Breast epithelium (tissue), 4 donors: Measurements from ENCODE around the gene PPP2R5D. TPM values are rescaled to one million over a fixed set of nuclear protein-coding genes. Genes with fewer than 3 reads are reported as not detected.

ENCODE experiments used
- DNase-seq, 2 donors: peaks; one replicate each; pipeline ENCODE4 v3.0.0-alpha.2; 2019; ENCODE audit warnings: low spot score in 2 of 2
- H3K27ac ChIP-seq, 2 donors: fragments of 200-600 bp; sonication (generic) in 1 of 2; one replicate each; pipeline ENCODE4 v1.5.1; 2016 to 2019; ENCODE audit warnings: mild to moderate bottlenecking in 1 of 2
- H3K27me3 ChIP-seq, 2 donors: fragments of 200-600 bp; sonication (generic) in 1 of 2; one replicate each; pipeline versions ENCODE4 v1.5.1 to v1.6.0; 2017 to 2019; ENCODE audit warnings: control low read depth in 1 of 2, mild to moderate bottlenecking in 1 of 2
- H3K36me3 ChIP-seq: fragments of 200-600 bp; one replicate; pipeline ENCODE4 v1.5.1; 2019
- H3K4me1 ChIP-seq, 2 donors: fragments of 200-600 bp; sonication (generic); one replicate each; pipeline ENCODE4 v1.5.1; 2016 to 2019; ENCODE audit warnings: control low read depth in 1 of 2
- H3K4me3 ChIP-seq, 3 donors: fragments of 200-600 bp; sonication (generic); 1 replicate in 2 of 3; 2 replicates in 1 of 3; pipeline ENCODE4 v1.5.1; 2016 to 2019; ENCODE audit warnings: mild to moderate bottlenecking in 3 of 3, moderate library complexity in 2 of 3
- H3K9me3 ChIP-seq, 2 donors: fragments of 200-600 bp; sonication (generic) in 1 of 2; one replicate each; pipeline ENCODE4 v1.5.1; 2016 to 2019; ENCODE audit warnings: control low read depth in 1 of 2
- POLR2A ChIP-seq: fragments of 450-650 bp; IDR thresholded peaks from one replicate; pipeline ENCODE4 v1.6.1; 2016; ENCODE audit warnings: antibody characterized with exemption, mild to moderate bottlenecking, moderate library complexity
- POLR2AphosphoS5 ChIP-seq, 3 donors: sonication (generic); formaldehyde crosslinking; IDR thresholded peaks; one replicate each; pipeline ENCODE4 v1.6.1; 2017; ENCODE audit warnings: antibody characterized with exemption in 3 of 3
- intact Hi-C: fragments of 100-400 bp; cut with DNase I; formaldehyde crosslinking; loops from one replicate; pipeline ENCODE4 v1.15.1; 2023; ENCODE audit warnings: low total_unique reads
- total RNA-seq, 3 donors: library from RNA; depleted of rRNA; stranded (reverse); fragments of >200 nt; gene quantifications; one replicate each; pipeline ENCODE4 v1.1.0, GENCODE V29; 2016
- TF ChIP-seq, protein P1 (sequence below), 3 donors: fragments of 450-650 bp; IDR thresholded peaks; one replicate each; pipeline ENCODE4 v1.5.1; 2016 to 2017; ENCODE audit warnings: antibody characterized with exemption in 3 of 3, mild to moderate bottlenecking in 3 of 3, moderate library complexity in 3 of 3

Gene PPP2R5D
- total RNA-seq, 3 donors from 2014 or later = 25.2 to 35.6 (median 34.7) TPM

DNA sequence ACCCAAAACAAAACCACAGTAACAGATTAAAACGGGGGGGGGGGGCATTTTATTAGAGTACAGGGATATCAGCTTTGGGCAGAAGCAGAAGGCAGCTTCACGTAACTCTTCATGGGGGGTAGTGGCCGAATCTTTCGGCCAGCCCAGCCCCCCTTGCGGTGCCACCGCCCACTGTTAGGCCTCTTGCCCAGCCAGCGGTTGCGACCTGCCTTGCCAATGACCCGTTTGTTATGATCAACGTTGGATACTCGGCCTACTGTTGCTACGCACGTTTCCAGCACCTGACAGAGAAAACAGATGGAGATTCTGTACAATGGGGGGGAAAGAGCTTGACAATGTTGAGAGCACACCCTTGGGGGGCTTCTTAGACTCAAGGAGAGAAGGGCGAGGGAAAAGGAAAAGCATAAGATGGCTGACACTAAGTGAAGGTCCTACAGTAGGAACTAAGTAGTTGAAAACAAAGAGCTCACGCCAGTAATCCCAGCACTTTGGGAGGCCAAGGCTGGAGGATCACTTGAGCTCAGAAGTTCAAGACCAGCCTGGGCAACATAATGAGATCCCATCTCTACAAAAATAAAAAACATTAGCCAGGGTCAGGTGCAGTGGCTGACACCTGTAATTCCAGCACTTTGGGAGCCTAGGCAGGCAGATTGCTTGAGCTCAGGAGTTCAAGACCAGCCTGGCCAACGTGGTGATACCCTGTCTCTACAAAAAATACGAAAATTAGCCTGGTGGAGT, 70.0 kb downstream of the PPP2R5D start:
- peaks cover 0 to 19% of the 10 kb centered on the region in 2 donors for H3K4me1 ChIP-seq
- no peaks in the 10 kb centered on the region for H3K36me3 ChIP-seq
- peak overlapping the region; percentile 60 to 88 (median 74) for H3K4me3 ChIP-seq
- peak in 1 of 2 donors; percentile 53 for DNase-seq
- peak overlapping the region; percentile 82 to 96 for H3K27ac ChIP-seq
- TF ChIP-seq POLR2AphosphoS5 (IDR thresholded peaks at IDR 0.05) (no peak), POLR2A (no peak)
- TF ChIP-seq, protein P1, sequence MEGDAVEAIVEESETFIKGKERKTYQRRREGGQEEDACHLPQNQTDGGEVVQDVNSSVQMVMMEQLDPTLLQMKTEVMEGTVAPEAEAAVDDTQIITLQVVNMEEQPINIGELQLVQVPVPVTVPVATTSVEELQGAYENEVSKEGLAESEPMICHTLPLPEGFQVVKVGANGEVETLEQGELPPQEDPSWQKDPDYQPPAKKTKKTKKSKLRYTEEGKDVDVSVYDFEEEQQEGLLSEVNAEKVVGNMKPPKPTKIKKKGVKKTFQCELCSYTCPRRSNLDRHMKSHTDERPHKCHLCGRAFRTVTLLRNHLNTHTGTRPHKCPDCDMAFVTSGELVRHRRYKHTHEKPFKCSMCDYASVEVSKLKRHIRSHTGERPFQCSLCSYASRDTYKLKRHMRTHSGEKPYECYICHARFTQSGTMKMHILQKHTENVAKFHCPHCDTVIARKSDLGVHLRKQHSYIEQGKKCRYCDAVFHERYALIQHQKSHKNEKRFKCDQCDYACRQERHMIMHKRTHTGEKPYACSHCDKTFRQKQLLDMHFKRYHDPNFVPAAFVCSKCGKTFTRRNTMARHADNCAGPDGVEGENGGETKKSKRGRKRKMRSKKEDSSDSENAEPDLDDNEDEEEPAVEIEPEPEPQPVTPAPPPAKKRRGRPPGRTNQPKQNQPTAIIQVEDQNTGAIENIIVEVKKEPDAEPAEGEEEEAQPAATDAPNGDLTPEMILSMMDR (IDR thresholded peaks at IDR 0.05) = no peak
- intact Hi-C loops = no loop called here
- no peaks in the 10 kb centered on the region for H3K27me3 ChIP-seq
- H3K9me3 ChIP-seq = no peaks in the 10 kb centered on the region

DNA sequence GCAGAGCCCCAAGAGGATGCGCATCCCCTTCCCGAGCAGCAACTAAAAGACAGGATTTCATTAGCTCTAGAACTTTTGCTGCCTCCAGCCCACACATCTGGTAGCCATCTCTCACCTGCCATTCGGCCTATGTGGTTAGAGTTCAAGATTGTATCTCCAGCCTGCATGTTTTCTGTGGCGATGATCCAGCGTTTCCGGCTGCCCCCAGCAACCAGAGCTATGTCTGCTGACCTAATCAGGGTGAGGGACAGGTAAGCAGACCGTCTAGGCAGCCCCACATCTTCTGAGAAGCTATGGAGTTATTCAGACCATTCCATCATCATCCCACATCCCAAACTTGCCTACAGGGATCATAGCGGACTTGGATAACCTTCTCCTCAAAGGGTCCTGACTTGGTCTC, 71.6 kb downstream of the PPP2R5D start:
- H3K36me3 ChIP-seq = no peaks in the 10 kb centered on the region
- no peak overlapping the region for H3K4me3 ChIP-seq
- intact Hi-C loops = no loop called here
- no peaks in the 10 kb centered on the region for H3K27me3 ChIP-seq
- H3K4me1 ChIP-seq = peaks cover 5 to 19% of the 10 kb centered on the region in 2 donors
- TF ChIP-seq POLR2AphosphoS5 (IDR thresholded peaks at IDR 0.05) = no peak
- TF ChIP-seq POLR2A = no peak
- TF ChIP-seq, protein P1 (IDR thresholded peaks at IDR 0.05) = no peak
- no peaks in the 10 kb centered on the region for H3K9me3 ChIP-seq
- H3K27ac ChIP-seq = no peak overlapping the region
- DNase-seq = no peak

DNA sequence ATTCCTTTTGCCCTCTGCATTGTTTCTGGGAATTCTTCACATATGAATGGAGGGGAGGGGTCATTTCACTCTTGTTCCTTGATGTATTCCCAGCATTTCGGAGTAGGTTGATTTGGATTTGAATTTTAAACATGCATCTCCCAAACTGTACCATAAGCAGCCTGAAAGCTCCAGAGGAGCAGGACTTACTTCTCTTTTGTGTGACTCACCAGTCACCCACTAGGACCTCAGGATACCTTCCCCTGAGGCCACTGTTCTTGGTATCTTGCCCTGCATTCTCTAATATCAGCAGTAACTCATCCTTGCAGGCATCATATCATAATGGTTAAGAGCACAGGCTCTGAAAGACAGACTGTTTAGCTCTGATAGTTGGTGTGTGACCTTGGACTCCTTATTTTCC, 74.2 kb downstream of the PPP2R5D start:
- Histone ChIP-seq H3K36me3 (no peaks in the 10 kb centered on the region), H3K9me3 (no peaks in the 10 kb centered on the region), H3K4me3 (peak overlapping the region; percentile 77 to 90 (median 81)), H3K27ac (peak overlapping the region; percentile 93 to 97), H3K4me1 (peaks cover 5 to 10% of the 10 kb centered on the region in 2 donors), H3K27me3 (no peaks in the 10 kb centered on the region)
- DNase-seq = no peak
- TF ChIP-seq POLR2A (no peak), POLR2AphosphoS5 (IDR thresholded peaks at IDR 0.05) (no peak)
- TF ChIP-seq, protein P1 (IDR thresholded peaks at IDR 0.05) = no peak
- intact Hi-C loops = no loop called here

DNA sequence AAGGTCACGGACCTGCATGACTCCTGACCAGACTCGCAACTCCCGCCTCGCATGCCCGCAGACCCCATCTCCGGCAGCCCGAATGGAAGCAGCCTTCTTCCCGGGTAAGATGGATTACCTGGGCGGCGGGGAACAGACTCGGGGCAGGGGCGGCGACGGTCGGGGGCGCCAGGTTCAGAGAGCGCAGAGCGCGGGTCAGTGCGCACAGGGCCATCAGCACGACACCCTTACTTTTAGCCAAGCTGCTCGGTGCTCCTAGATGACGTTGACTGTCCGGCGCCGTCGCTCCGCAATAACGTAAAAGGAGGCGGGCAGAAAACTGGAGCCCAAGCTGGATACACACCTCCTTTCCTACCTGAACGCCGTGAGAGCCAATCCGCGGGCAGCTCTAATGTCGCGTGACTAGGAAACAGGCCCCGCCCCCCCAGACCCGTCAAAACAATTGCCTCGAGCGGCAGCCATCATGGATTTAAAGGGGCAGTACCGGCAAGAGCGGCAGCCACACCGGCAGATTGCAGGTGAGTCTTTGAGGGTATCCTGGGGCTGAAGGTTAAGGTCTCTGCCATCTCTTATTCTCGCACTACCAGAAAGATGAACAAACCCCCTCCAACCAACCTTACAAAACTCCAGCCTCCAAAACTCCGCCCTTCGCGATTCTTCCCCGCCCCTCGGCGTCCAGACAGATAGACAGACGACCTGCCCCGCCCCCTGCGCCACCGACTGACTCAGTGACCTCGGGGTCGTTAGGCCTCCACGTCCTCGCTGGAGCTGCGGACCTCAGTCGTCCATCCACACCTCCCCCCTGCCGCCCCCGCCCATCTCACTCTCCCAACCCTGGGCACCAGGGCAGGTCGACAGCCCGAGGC, 75.0 kb downstream of the PPP2R5D start, which contains the start of the genes KLC4 and MRPL2:
TSS of gene KLC4 (plus strand) at position 464 of the 866 bp plus-strand sequence. CDS start 1,705 bp downstream, outside the sequence.
TSS of gene MRPL2 (minus strand) at position 267 of the 866 bp plus-strand sequence. CDS start at position 214, 53 bp downstream.
- DNase-seq = peak; percentile 98 to 99
- H3K36me3 ChIP-seq = no peaks in the 10 kb centered on the region
- peak within 1 kb of the TSS; percentile 77 to 90 (median 81) for H3K4me3 ChIP-seq
- peak within 1 kb of the TSS; percentile 93 to 97 for H3K27ac ChIP-seq
- H3K4me1 ChIP-seq = peaks cover 5 to 10% of the 10 kb centered on the region in 2 donors
- intact Hi-C loops = no loop called here
- H3K9me3 ChIP-seq = no peaks in the 10 kb centered on the region
- H3K27me3 ChIP-seq = no peaks in the 10 kb centered on the region
- peak; percentile 81 to 97 (median 83) for TF ChIP-seq POLR2AphosphoS5 (IDR thresholded peaks at IDR 0.05)
- TF ChIP-seq, protein P1 (IDR thresholded peaks at IDR 0.05) = no peak
- peak; percentile 87 for TF ChIP-seq POLR2A
